H9 (cell line): ENCODE measurements around the gene PPFIA4. TPM values are rescaled to one million over a fixed set of nuclear protein-coding genes. Genes with fewer than 3 reads are reported as not detected.

Experiments
- DNase-seq: peaks from one replicate; pipeline ENCODE4 v3.0.0-alpha.2; 2017
- H2AFZ ChIP-seq: one replicate; pipeline ENCODE4 v1.6.1; 2013; ENCODE audit warnings: mild to moderate bottlenecking, low read length, control low read depth, moderate library complexity
- H2AK5ac ChIP-seq: 2 replicates; pipeline ENCODE4 v1.6.1; 2013; ENCODE audit warnings: low read length, control low read depth, mixed read lengths; ENCODE audit not compliant: insufficient read length
- H2BK120ac ChIP-seq: one replicate; pipeline ENCODE4 v1.6.1; 2013; ENCODE audit warnings: low read depth, mild to moderate bottlenecking, low read length, control low read depth, inconsistent platforms; ENCODE audit not compliant: poor library complexity, severe bottlenecking
- H2BK12ac ChIP-seq: 2 replicates; pipeline ENCODE4 v1.6.1; 2013; ENCODE audit warnings: low read length, control low read depth, mixed read lengths, low read depth; ENCODE audit not compliant: insufficient read length
- H2BK15ac ChIP-seq: 2 replicates; pipeline ENCODE4 v1.6.1; 2013; ENCODE audit warnings: low read depth, low read length, control low read depth
- H2BK20ac ChIP-seq: one replicate; pipeline ENCODE4 v1.6.1; 2013; ENCODE audit warnings: low read depth, mild to moderate bottlenecking, low read length, control low read depth, inconsistent platforms; ENCODE audit not compliant: poor library complexity, severe bottlenecking
- H2BK5ac ChIP-seq: 2 replicates; pipeline ENCODE4 v1.6.1; 2013; ENCODE audit warnings: low read length, control low read depth, mixed read lengths; ENCODE audit not compliant: insufficient read length
- H3K14ac ChIP-seq: 2 replicates; pipeline ENCODE4 v1.6.1; 2013; ENCODE audit warnings: low read length, control low read depth; ENCODE audit not compliant: insufficient read depth
- H3K18ac ChIP-seq: 2 replicates; pipeline ENCODE4 v1.6.1; 2013; ENCODE audit warnings: low read depth, mild to moderate bottlenecking, mixed read lengths, low read length, control low read depth; ENCODE audit not compliant: insufficient read length
- H3K23ac ChIP-seq: 2 replicates; pipeline ENCODE4 v1.6.1; 2013; ENCODE audit warnings: low read length, control low read depth, mixed read lengths, low read depth; ENCODE audit not compliant: insufficient read length
- H3K23me2 ChIP-seq: 2 replicates; pipeline ENCODE4 v1.6.1; 2013; ENCODE audit warnings: low read depth, mild to moderate bottlenecking, mixed read lengths, low read length, control low read depth; ENCODE audit not compliant: insufficient read length, poor library complexity, severe bottlenecking
- H3K27ac ChIP-seq: 2 replicates; pipeline ENCODE4 v1.5.1; 2013; ENCODE audit warnings: low read length, control low read depth, mixed read lengths, low read depth; ENCODE audit not compliant: insufficient read length
- H3K27me3 ChIP-seq: 2 replicates; pipeline ENCODE4 v1.6.1; 2013; ENCODE audit warnings: low read length, control low read depth, inconsistent platforms; ENCODE audit not compliant: insufficient read depth
- H3K4ac ChIP-seq: 2 replicates; pipeline ENCODE4 v1.6.1; 2013; ENCODE audit warnings: low read depth, mild to moderate bottlenecking, control low read depth, inconsistent platforms, low read length, moderate library complexity
- H3K4me1 ChIP-seq: 2 replicates; pipeline ENCODE4 v1.6.1; 2013; ENCODE audit warnings: low read length, control low read depth, inconsistent platforms; ENCODE audit not compliant: insufficient read depth
- H3K4me2 ChIP-seq: 2 replicates; pipeline ENCODE4 v1.6.1; 2013; ENCODE audit warnings: low read length, control low read depth, mixed read lengths; ENCODE audit not compliant: insufficient read length, insufficient read depth
- H3K56ac ChIP-seq: 2 replicates; pipeline ENCODE4 v1.6.1; 2013; ENCODE audit warnings: low read depth, mild to moderate bottlenecking, mixed read lengths, low read length, control low read depth; ENCODE audit not compliant: insufficient read length
- H3K79me1 ChIP-seq: 2 replicates; pipeline ENCODE4 v1.6.1; 2013; ENCODE audit warnings: low read depth, mild to moderate bottlenecking, moderate library complexity, low read length, control low read depth, inconsistent platforms; ENCODE audit not compliant: insufficient read depth, poor library complexity, severe bottlenecking
- H3K79me2 ChIP-seq: 2 replicates; pipeline ENCODE4 v1.6.1; 2013; ENCODE audit warnings: low read length, control low read depth, inconsistent platforms; ENCODE audit not compliant: insufficient read depth
- H3K9ac ChIP-seq: 2 replicates; pipeline ENCODE4 v1.6.1; 2013; ENCODE audit warnings: low read length, control low read depth, mixed read lengths; ENCODE audit not compliant: insufficient read length; ENCODE audit errors: extremely low read depth
- H3K9me3 ChIP-seq: one replicate; pipeline ENCODE4 v1.6.1; 2013; ENCODE audit warnings: low read depth, low read length, inconsistent platforms; ENCODE audit not compliant: control insufficient read depth
- H3T11ph ChIP-seq: one replicate; pipeline ENCODE4 v1.6.1; 2013; ENCODE audit warnings: mild to moderate bottlenecking, low read length, control low read depth, inconsistent platforms
- H4K20me1 ChIP-seq: one replicate; pipeline ENCODE4 v1.6.1; 2013; ENCODE audit not compliant: control insufficient read depth, insufficient read length, insufficient read depth
- H4K5ac ChIP-seq: 2 replicates; pipeline ENCODE4 v1.6.1; 2013; ENCODE audit warnings: low read depth, mild to moderate bottlenecking, mixed read lengths, low read length, control low read depth; ENCODE audit not compliant: insufficient read length
- H4K8ac ChIP-seq: replicated peaks from 2 replicates; pipeline ENCODE4 v1.6.1; 2013; ENCODE audit warnings: low read length, control low read depth, mixed read lengths, low read depth; ENCODE audit not compliant: insufficient read length
- H4K91ac ChIP-seq: 2 replicates; pipeline ENCODE4 v1.6.1; 2013; ENCODE audit warnings: low read depth, mild to moderate bottlenecking, moderate library complexity, mixed read lengths, low read length, control low read depth; ENCODE audit not compliant: insufficient read length
- H3K27ac Mint-ChIP-seq, 3 experiments: 2 replicates in 2 of 3; 3 replicates in 1 of 3; pipeline ENCODE4 v1.8.0; 2020 to 2021; ENCODE audit warnings: mixed read lengths in 3 of 3, mild to moderate bottlenecking in 1 of 3, moderate library complexity in 1 of 3
- H3K27me3 Mint-ChIP-seq: 2 replicates; pipeline ENCODE4 v1.8.0; 2021; ENCODE audit warnings: low read depth, mild to moderate bottlenecking, moderate library complexity, mixed read lengths
- H3K36me3 Mint-ChIP-seq, 3 experiments: 2 replicates in 2 of 3; 3 replicates in 1 of 3; pipeline ENCODE4 v1.8.0; 2020 to 2021; ENCODE audit warnings: low read depth in 3 of 3, mixed read lengths in 3 of 3; ENCODE audit not compliant: insufficient read depth in 1 of 3
- H3K4me1 Mint-ChIP-seq, 2 experiments: 2 replicates each; pipeline ENCODE4 v1.8.0; 2020; ENCODE audit warnings: mixed read lengths in 2 of 2
- H3K4me3 Mint-ChIP-seq, 2 experiments: 2 replicates in 1 of 2; 3 replicates in 1 of 2; pipeline ENCODE4 v1.8.0; 2020 to 2021; ENCODE audit warnings: mild to moderate bottlenecking in 2 of 2, mixed read lengths in 2 of 2, moderate library complexity in 1 of 2
- H3K9me3 Mint-ChIP-seq, 2 experiments: 2 replicates in 1 of 2; 3 replicates in 1 of 2; pipeline ENCODE4 v1.8.0; 2020; ENCODE audit warnings: mild to moderate bottlenecking in 2 of 2, mixed read lengths in 2 of 2, moderate library complexity in 1 of 2
- WGBS: extraction: QIAGEN DNeasy Blood & Tissue Kit; methylation state at CpG from one replicate; pipeline ENCODE4 v1.1.7; 2013; ENCODE audit warnings: missing lambda C conversion rate, low lambda C conversion rate, mixed read lengths; ENCODE audit not compliant: insufficient read length; ENCODE audit errors: extremely low coverage; 5-methylcytosine and 5-hydroxymethylcytosine counted together
- total RNA-seq: library from RNA; stranded (reverse); gene quantifications from 2 replicates; pipeline ENCODE4 v1.2.1, GENCODE V29; 2021
- TF ChIP-seq, protein P1 (sequence below): fragments of 200-600 bp; sonication (generic); conservative IDR thresholded peaks from 3 replicates; pipeline ENCODE4 v1.8.0; 2021; ENCODE audit warnings: antibody characterized with exemption, mild to moderate bottlenecking

The PPFIA4 gene
- total RNA-seq, 1 experiment from 2014 or later, result 3.9 TPM

DNA sequence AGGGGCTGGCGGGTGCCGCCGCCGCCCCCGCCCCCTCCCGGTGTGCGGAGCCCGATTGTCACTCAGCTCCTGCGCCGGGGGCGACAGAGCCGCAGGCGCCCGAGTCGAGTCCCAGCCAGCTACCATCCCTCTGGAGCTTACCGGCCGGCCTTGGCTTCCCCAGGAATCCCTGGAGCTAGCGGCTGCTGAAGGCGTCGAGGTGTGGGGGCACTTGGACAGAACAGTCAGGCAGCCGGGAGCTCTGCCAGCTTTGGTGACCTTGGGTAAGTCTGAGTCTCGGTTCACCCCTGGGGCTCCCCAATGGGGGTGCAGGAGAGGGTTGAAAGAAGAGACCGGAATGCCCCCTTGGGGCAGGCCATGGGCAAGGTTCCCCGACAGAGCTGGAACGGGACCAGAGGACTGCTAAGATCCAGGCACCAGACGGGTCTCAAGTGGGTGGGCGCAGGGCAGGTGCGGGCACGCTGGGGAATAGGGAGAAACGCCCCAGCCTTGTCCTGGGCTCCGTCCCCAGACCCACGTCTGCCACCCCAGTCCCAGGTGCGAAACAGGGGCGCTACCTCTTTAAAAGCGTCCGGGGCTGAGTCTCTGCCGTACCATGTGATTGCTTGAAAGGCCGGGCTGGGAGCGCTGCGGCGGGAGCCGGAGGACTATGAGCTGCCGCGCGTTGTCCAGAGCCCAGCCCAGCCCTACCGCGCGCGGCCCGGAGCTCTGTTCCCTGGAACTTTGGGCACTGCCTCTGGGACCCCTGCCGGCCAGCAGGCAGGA, 101.6 kb downstream of the PPFIA4 start, which contains the start of gene ADORA1:
TSS of gene ADORA1 (plus strand) at position 61 of the 765 bp plus-strand sequence. CDS start 1,116 bp downstream, outside the sequence.
- H3K9me3 ChIP-seq, result no peaks in the 10 kb centered on the region
- H3K56ac ChIP-seq, result no peak within 1 kb of the TSS
- H2BK12ac ChIP-seq, result no peak within 1 kb of the TSS
- H3K4me1 ChIP-seq, result peaks cover 2% of the 10 kb centered on the region; the same call in 1 of the 2 replicates
- WGBS, result no CpG with 5 or more reads among the region's 51 CpGs
- H2BK20ac ChIP-seq, result no peak within 1 kb of the TSS
- H2BK15ac ChIP-seq, result no peak within 1 kb of the TSS
- peaks cover 58% of the 10 kb centered on the region for H3K27me3 Mint-ChIP-seq
- H3K9me3 Mint-ChIP-seq, result no peaks in the 10 kb centered on the region; a peak in 1 of 5 replicates
- H3K27me3 ChIP-seq, result no peaks in the 10 kb centered on the region; the same call in 1 of the 2 replicates
- peak; percentile 80 for DNase-seq
- H2BK120ac ChIP-seq, result no peak within 1 kb of the TSS
- H3K23me2 ChIP-seq, result peaks cover 7% of the 10 kb centered on the region
- H3K36me3 Mint-ChIP-seq, result no peaks in the 10 kb centered on the region
- H2AFZ ChIP-seq, result no peak within 1 kb of the TSS
- H4K20me1 ChIP-seq, result no peaks in the 10 kb centered on the region
- no peaks in the 10 kb centered on the region for H3K79me2 ChIP-seq
- H3T11ph ChIP-seq, result no peak within 1 kb of the TSS
- no peak within 1 kb of the TSS for H3K27ac ChIP-seq
- no peak within 1 kb of the TSS for H3K9ac ChIP-seq
- TF ChIP-seq, protein P1, sequence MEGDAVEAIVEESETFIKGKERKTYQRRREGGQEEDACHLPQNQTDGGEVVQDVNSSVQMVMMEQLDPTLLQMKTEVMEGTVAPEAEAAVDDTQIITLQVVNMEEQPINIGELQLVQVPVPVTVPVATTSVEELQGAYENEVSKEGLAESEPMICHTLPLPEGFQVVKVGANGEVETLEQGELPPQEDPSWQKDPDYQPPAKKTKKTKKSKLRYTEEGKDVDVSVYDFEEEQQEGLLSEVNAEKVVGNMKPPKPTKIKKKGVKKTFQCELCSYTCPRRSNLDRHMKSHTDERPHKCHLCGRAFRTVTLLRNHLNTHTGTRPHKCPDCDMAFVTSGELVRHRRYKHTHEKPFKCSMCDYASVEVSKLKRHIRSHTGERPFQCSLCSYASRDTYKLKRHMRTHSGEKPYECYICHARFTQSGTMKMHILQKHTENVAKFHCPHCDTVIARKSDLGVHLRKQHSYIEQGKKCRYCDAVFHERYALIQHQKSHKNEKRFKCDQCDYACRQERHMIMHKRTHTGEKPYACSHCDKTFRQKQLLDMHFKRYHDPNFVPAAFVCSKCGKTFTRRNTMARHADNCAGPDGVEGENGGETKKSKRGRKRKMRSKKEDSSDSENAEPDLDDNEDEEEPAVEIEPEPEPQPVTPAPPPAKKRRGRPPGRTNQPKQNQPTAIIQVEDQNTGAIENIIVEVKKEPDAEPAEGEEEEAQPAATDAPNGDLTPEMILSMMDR, result peak; percentile 32; the same call in 2 of the 3 replicates
- H3K4me1 Mint-ChIP-seq, result peaks cover 22 to 43% of the 10 kb centered on the region in 2 experiments
- H4K91ac ChIP-seq, result no peak within 1 kb of the TSS
- H3K23ac ChIP-seq, result no peak within 1 kb of the TSS
- H2BK5ac ChIP-seq, result no peak within 1 kb of the TSS
- no peak within 1 kb of the TSS for H3K14ac ChIP-seq
- H2AK5ac ChIP-seq, result no peak within 1 kb of the TSS
- no peak within 1 kb of the TSS for H3K18ac ChIP-seq
- peak within 1 kb of the TSS; percentile 60 for H3K4me2 ChIP-seq
- no peak within 1 kb of the TSS for H4K5ac ChIP-seq
- peak within 1 kb of the TSS; percentile 62 to 83 for H3K4me3 Mint-ChIP-seq
- no peak within 1 kb of the TSS; a peak in 1 of 7 replicates for H3K27ac Mint-ChIP-seq
- H4K8ac ChIP-seq, result no peak within 1 kb of the TSS
- no peaks in the 10 kb centered on the region for H3K79me1 ChIP-seq
- H3K4ac ChIP-seq, result no peak within 1 kb of the TSS
